K562 (cell line): ENCODE results near the gene EMILIN3. TPM values are rescaled to one million over a fixed set of nuclear protein-coding genes. Genes with fewer than 3 reads are reported as not detected.

Experiments used
- ATAC-seq: fragments of 200-7000 bp; cut with Tn5 transposase; 3 replicates; pipeline ENCODE4 v1.9.1; 2020; ENCODE audit warnings: moderate library complexity
- BruUV-seq: library from RNA; stranded (reverse); fragments of 400-500 nt; replicated peaks from 2 replicates; lab custom pipeline; 2021; lab: Mats Ljungman, UMichigan
- CTCF ChIA-PET: fragments of 300-600 bp; formaldehyde crosslinking; extraction: SDS; loops from one replicate; lab custom pipeline; 2021; ENCODE audit warnings: low intra/inter-chr PET ratio; lab: Yijun Ruan, JAX
- POLR2A ChIA-PET: fragments of 300-600, 350-650 bp; sonication (Branson Sonifier 250); formaldehyde crosslinking; extraction: SDS; loops from one replicate; lab custom pipeline; 2021; ENCODE audit warnings: antibody characterized with exemption, inconsistent platforms; lab: Yijun Ruan, JAX
- DNase-seq, 4 experiments: peaks; one replicate each; pipeline versions ENCODE4 v3.0.0 to v3.0.0-alpha.2; 2011 to 2018; ENCODE audit warnings: low spot score in 3 of 4, mixed read lengths in 3 of 4; ENCODE audit errors: extremely low read depth in 1 of 4
- FAIRE-seq: peaks from 2 replicates; lab custom pipeline; 2011; peaks lifted over from hg19 to GRCh38; lab: Jason Lieb, UNC
- H2AFZ ChIP-seq: 2 replicates; pipeline ENCODE4 v1.6.0; 2011; ENCODE audit warnings: low read depth, low read length, control low read depth, inconsistent platforms
- H3K27ac ChIP-seq: fragments of 200-600 bp; 3 replicates; pipeline ENCODE4 v1.8.0; 2011; ENCODE audit warnings: low read depth, mild to moderate bottlenecking, control low read depth, inconsistent platforms, low read length, moderate library complexity, mixed read lengths; ENCODE audit errors: extremely low read depth
- H3K27me3 ChIP-seq, 2 experiments: fragments of 300-600 bp in 1 of 2; 2 replicates in 1 of 2; 3 replicates in 1 of 2; pipeline versions ENCODE4 v1.6.0 to v1.8.0; 2011; ENCODE audit warnings: inconsistent platforms in 2 of 2, low read length in 2 of 2, mild to moderate bottlenecking in 1 of 2, mixed read lengths in 1 of 2, moderate library complexity in 1 of 2; ENCODE audit not compliant: control insufficient read depth in 2 of 2, insufficient read depth in 2 of 2
- H3K36me3 ChIP-seq: fragments of 300-600 bp; 3 replicates; pipeline ENCODE4 v1.8.0; 2011; ENCODE audit warnings: mild to moderate bottlenecking, low read length, inconsistent platforms; ENCODE audit not compliant: control insufficient read depth, insufficient read depth
- H3K4me1 ChIP-seq, 2 experiments: fragments of 200-600 bp in 1 of 2; replicated peaks in 1 of 2; 2 replicates in 1 of 2; 3 replicates in 1 of 2; pipeline versions ENCODE4 v1.5.1 to v1.8.0; 2011; ENCODE audit warnings: inconsistent platforms in 2 of 2, low read length in 2 of 2, mild to moderate bottlenecking in 1 of 2, mixed read lengths in 1 of 2, moderate library complexity in 1 of 2; ENCODE audit not compliant: control insufficient read depth in 2 of 2, insufficient read depth in 2 of 2
- H3K4me2 ChIP-seq: 2 replicates; pipeline ENCODE4 v1.6.1; 2011; ENCODE audit warnings: low read length, control low read depth, inconsistent platforms, mixed read lengths; ENCODE audit not compliant: insufficient read depth
- H3K4me3 ChIP-seq: fragments of 200-600 bp; sonication (generic), shearing (Covaris generic); 2 replicates; pipeline ENCODE4 v1.5.1; 2016; ENCODE audit warnings: control low read depth, inconsistent platforms
- H3K79me2 ChIP-seq: fragments of 200-600 bp; 3 replicates; pipeline ENCODE4 v1.8.0; 2011; ENCODE audit warnings: low read length, inconsistent platforms; ENCODE audit not compliant: control insufficient read depth, insufficient read depth
- H3K9ac ChIP-seq, 2 experiments: 2 replicates each; pipeline versions ENCODE4 v1.6.0 to v1.6.1; 2011; ENCODE audit warnings: low read depth in 2 of 2, low read length in 2 of 2, control low read depth in 1 of 2, inconsistent platforms in 1 of 2, mild to moderate bottlenecking in 1 of 2, mixed read lengths in 1 of 2; ENCODE audit not compliant: insufficient read depth in 1 of 2
- H3K9me1 ChIP-seq: one replicate; pipeline ENCODE4 v1.6.0; 2011; ENCODE audit warnings: inconsistent platforms, mild to moderate bottlenecking, low read length, moderate library complexity; ENCODE audit not compliant: control insufficient read depth, insufficient read depth
- H3K9me3 ChIP-seq: replicated peaks from 2 replicates; pipeline ENCODE4 v1.5.1; 2011; ENCODE audit warnings: low read depth, low read length, inconsistent platforms; ENCODE audit not compliant: control insufficient read depth, insufficient read depth
- H4K20me1 ChIP-seq: replicated peaks from 2 replicates; pipeline ENCODE4 v1.6.1; 2011; ENCODE audit warnings: low read length, inconsistent platforms, mixed read lengths; ENCODE audit not compliant: control insufficient read depth, insufficient read depth
- DIDO1 ChIP-seq: fragments of 450-650 bp; IDR thresholded peaks from 2 replicates; pipeline ENCODE4 v1.6.1; 2016; ENCODE audit warnings: low read depth, missing biosample characterization, missing genetic modification characterization
- NFIC ChIP-seq: fragments of 450-650 bp; IDR thresholded peaks from 2 replicates; pipeline ENCODE4 v1.6.1; 2017; ENCODE audit warnings: mild to moderate bottlenecking, inconsistent platforms
- POU5F1 ChIP-seq: fragments of 150-350 bp; IDR thresholded peaks from 2 replicates; pipeline ENCODE4 v1.6.1; 2014; ENCODE audit warnings: borderline replicate concordance, low read length, low read depth, mild to moderate bottlenecking; ENCODE audit not compliant: partially characterized antibody
- WGBS: fragments of 100-300 bp; shearing (Covaris generic); methylation state at CpG from one replicate; pipeline ENCODE4 v1.1.6; 2016; ENCODE audit warnings: low coverage, mixed read lengths; ENCODE audit not compliant: insufficient coverage; ENCODE audit errors: missing lambda C conversion rate; 5-methylcytosine and 5-hydroxymethylcytosine counted together
- in situ Hi-C: fragments of 300-500 bp; cut with MboI; formaldehyde crosslinking; loops from 4 replicates; pipeline ENCODE4 v1.15.0; 2018; ENCODE audit warnings: inconsistent platforms, mixed read lengths
- intact Hi-C: fragments of 100-400 bp; cut with micrococcal nuclease; formaldehyde crosslinking; loops from 2 replicates; pipeline ENCODE4 v1.14.2; 2022
- polyA plus RNA-seq, 8 experiments: library from polyadenylated mRNA; depleted of rRNA in 4 of 8; stranded (reverse) in 5 of 8; unstranded in 3 of 8; fragments of >200 nt; fragmentation: Nextera tagmentation in 2 of 8; fragmentation: Illumina TruSeq in 1 of 8; extraction: Ambion mirVana in 2 of 8; extraction: Trizol in 1 of 8; gene quantifications; 2 replicates each; pipeline versions ENCODE4 v1.2.1 to v1.2.3, GENCODE V29; 2011 to 2014; ENCODE audit warnings: inconsistent platforms in 1 of 8, missing spikeins in 1 of 8
- total RNA-seq, 7 experiments: library from RNA; depleted of rRNA in 6 of 7; stranded (reverse); fragments of >200 nt in 6 of 7; fragmentation: Illumina TruSeq in 2 of 7; extraction: Trizol in 2 of 7; gene quantifications; 2 replicates each; pipeline versions ENCODE4 v1.2.1 to v1.2.3, GENCODE V29; 2011 to 2021; ENCODE audit warnings: low replicate concordance in 1 of 7

Gene EMILIN3
- total and polyA plus RNA-seq, 9 of the 15 experiments (the other 6 are each of a cell fraction or from before 2014, with no cell fraction given), result 0.01 to 0.07 TPM; not detected in 7

DNA sequence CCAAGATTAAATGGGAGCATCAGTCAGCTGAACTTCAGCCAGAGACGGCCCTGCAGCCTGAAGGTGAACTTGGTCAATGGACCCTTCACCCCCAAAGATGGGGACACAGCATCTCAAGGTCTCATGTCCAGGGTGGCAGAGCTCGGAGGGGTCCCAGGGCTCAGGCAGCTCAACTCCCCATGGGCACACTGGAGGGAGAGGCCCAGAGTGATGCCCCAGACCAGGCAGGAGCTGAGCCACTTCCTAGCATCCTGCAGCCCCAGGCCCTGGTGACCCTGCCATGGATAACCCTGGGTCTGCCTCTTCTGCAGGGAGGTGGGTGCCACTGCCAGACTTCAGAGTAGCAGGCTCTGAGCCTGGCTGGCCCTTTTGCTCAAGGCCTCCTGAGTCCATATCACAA, 27.5 kb upstream of the EMILIN3 start:
- WGBS, result 8% methylated on average over 2 of the region's 2 CpGs
- POLR2A ChIA-PET, result interaction anchor here (0.6 kb wide), 2 partner anchors 100 to 276 kb away, joined by 4 to 5 read pairs; no protein-coding TSS in a partner anchor
- Histone ChIP-seq H3K27me3 (peaks cover 0 to 6% of the 10 kb centered on the region in 2 experiments; a peak in 1 of 5 replicates), H3K27ac (no peak overlapping the region), H3K36me3 (no peaks in the 10 kb centered on the region), H4K20me1 (no peaks in the 10 kb centered on the region), H3K9me1 (no peaks in the 10 kb centered on the region), H3K4me2 (no peak overlapping the region), H3K79me2 (no peaks in the 10 kb centered on the region), H2AFZ (no peak overlapping the region), H3K4me3 (no peak overlapping the region), H3K9me3 (no peaks in the 10 kb centered on the region), H3K4me1 (no peaks in the 10 kb centered on the region; a peak in 2 of 5 replicates), H3K9ac (no peak overlapping the region; a peak in 1 of 4 replicates)
- no peak for TF ChIP-seq POU5F1
- CTCF ChIA-PET, result no interaction called here
- BruUV-seq, result no TSS peak
- intact Hi-C loops, result no loop called here
- in situ Hi-C loops, result no loop called here
- ATAC-seq (no peak), DNase-seq (no peak), FAIRE-seq (no peak)

DNA sequence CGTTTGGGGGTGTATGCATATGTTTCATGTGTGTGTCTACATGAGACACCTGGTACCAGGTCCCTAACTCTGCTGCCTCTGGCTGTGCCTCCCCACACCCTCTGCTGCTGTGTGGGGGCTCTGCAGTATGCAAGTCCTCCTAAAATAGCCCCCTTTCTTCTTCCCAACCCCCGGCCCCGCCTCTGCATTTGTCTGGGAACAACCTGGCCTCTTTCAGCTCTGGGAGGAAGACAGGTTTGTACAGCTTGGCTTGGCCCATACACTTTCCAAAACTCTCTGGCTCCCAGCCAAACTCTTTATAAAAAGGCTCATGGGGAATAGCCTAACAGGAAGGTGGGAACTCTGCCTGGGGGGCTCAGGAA, 27.1 kb upstream of the EMILIN3 start:
- Histone ChIP-seq H3K4me1 (no peaks in the 10 kb centered on the region; a peak in 2 of 5 replicates), H3K9ac (no peak overlapping the region), H3K4me2 (no peak overlapping the region), H3K27ac (no peak overlapping the region), H3K4me3 (no peak overlapping the region), H3K9me1 (no peaks in the 10 kb centered on the region), H3K9me3 (no peaks in the 10 kb centered on the region), H4K20me1 (no peaks in the 10 kb centered on the region), H3K27me3 (peaks cover 0 to 6% of the 10 kb centered on the region in 2 experiments; a peak in 1 of 5 replicates), H3K36me3 (no peaks in the 10 kb centered on the region), H2AFZ (no peak overlapping the region), H3K79me2 (no peaks in the 10 kb centered on the region)
- ATAC-seq (no peak), DNase-seq (no peak), FAIRE-seq (no peak)
- TF ChIP-seq NFIC (peak; percentile 55), DIDO1 (tag) (no peak)
- WGBS, result 10% methylated on average over 3 of the region's 3 CpGs
- ChIA-PET POLR2A (interaction anchor here (0.6 kb wide), 2 partner anchors 101 to 276 kb away, joined by 4 to 5 read pairs; no protein-coding TSS in a partner anchor), CTCF (no interaction called here)
- in situ Hi-C loops, result no loop called here
- intact Hi-C loops, result no loop called here
- no TSS peak for BruUV-seq
